GM13976 (cell line): ENCODE data around the gene REEP3.

Source experiments
- DNase-seq: peaks from one replicate; pipeline ENCODE4 v3.0.0; 2012; ENCODE audit warnings: low spot score
- CTCF ChIP-seq: IDR thresholded peaks from 2 replicates; pipeline ENCODE4 v1.5.1; 2012; ENCODE audit warnings: borderline replicate concordance, mild to moderate bottlenecking; ENCODE audit not compliant: insufficient read depth; ENCODE audit errors: extremely low read depth, missing control alignments, control extremely low read depth
- in situ Hi-C: fragments of 300-500 bp; cut with MboI; formaldehyde crosslinking; loops from one replicate; pipeline ENCODE4 v1.12.0; 2022; ENCODE audit warnings: low sequenced_read_pairs, mixed read lengths, inconsistent platforms; ENCODE audit not compliant: unreplicated experiment

REEP3 gene

GRCh38 chr10:63611078-63611477 lies 89.9 kb downstream of the REEP3 start:
- no peak for DNase-seq
- in situ Hi-C loops: no loop called here
- TF ChIP-seq CTCF: no peak

DNA sequence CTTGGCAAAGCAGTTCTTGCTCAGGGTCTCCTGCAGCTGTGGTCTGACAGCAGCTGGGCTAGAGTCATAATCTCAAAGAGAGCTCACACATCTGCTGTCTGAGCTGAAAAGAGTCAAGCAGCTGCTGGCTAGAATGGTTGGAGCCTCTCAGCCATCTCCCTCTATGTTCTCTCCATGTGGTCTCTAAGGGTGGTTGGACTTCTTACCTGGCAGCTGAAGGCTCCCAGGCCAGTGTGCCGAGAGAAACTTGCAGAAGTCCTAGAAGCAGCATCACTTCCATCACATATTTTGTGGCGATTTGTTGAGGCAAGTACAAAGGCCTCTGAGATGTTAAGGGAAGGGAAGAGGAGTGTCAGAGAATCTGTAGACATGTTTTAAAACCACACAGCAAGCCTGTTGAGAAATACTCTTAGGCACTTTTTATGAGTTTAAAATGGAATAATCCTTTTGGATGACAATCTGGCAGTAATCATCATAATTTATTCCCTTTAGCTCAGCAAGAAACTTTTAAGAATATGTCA lies 93.2 kb downstream of the REEP3 start:
- no peak for DNase-seq
- in situ Hi-C loops: no loop called here
- TF ChIP-seq CTCF: no peak

DNA sequence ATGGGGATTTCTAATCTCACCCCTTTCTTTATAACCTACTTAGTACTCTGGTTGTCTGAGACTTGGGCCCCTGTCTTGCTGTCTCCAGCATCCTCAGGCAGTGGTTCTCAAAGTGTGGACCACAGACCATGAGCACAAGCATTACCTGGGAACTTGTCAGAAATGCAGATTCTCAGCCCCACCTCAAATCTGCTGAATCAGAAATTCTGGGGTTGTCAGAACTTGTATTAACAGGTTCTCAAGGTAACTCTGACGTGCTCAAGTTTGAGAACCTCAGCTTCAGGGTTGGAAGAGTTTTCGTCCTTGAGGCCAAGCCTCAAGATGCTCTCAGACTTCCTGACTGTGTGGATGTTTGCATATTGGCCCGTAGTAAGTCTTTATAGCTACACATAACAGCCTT lies 97.4 kb downstream of the REEP3 start:
- no peak for TF ChIP-seq CTCF
- DNase-seq: no peak
- in situ Hi-C loops: no loop called here

DNA sequence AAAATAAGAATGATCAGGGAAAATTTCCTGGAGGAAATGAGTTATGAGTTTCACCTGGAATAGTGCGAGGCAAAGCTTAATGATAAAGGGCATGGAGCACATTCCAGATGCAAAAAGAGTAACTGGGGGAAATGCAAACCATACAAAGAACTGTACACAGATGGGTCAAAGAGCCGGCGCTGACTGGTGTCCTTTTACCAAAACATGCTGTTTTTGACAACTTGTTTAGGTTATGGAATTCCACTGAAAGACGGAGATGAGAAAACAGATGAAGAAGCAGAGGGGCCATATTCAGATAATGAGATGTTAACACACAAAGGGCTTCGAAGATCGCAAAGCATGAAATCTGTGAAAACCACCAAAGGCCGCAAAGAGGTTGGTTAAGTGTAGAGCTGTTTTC lies 98.2 kb downstream of the REEP3 start:
- in situ Hi-C loops: no loop called here
- TF ChIP-seq CTCF: no peak
- no peak for DNase-seq

GRCh38 chr10:63622097-63622496 lies 100.9 kb downstream of the REEP3 start:
- in situ Hi-C loops: no loop called here
- no peak for TF ChIP-seq CTCF
- DNase-seq: no peak

GRCh38 chr10:63624701-63625100 lies 103.5 kb downstream of the REEP3 start:
- in situ Hi-C loops: no loop called here
- TF ChIP-seq CTCF: no peak
- DNase-seq: no peak

- no peak for DNase-seq
- no peak for TF ChIP-seq CTCF
- in situ Hi-C loops: no loop called here
Observed at GRCh38 chr10:63627396-63627795, 106.2 kb downstream of the REEP3 start.
